OCI-M1 (cell line): ENCODE measurements around the gene NFE2L2.
"Not testable (repeated sequence)": the region's sequence is repeated elsewhere in the genome, so short reads cannot be mapped to it uniquely, and the experiment has no call there.

Experiments used
- DNase-seq: peaks from one replicate; lab custom pipeline; 2025; lab: John Stamatoyannopoulos, UW

The NFE2L2 gene

GRCh38 chr2:177264693-177265587, at the start of gene NFE2L2:
TSS of gene NFE2L2 (minus strand) at chr2:177264727. CDS start at chr2:177264576, 151 bp downstream.
- DNase-seq: peak; percentile 96

DNA sequence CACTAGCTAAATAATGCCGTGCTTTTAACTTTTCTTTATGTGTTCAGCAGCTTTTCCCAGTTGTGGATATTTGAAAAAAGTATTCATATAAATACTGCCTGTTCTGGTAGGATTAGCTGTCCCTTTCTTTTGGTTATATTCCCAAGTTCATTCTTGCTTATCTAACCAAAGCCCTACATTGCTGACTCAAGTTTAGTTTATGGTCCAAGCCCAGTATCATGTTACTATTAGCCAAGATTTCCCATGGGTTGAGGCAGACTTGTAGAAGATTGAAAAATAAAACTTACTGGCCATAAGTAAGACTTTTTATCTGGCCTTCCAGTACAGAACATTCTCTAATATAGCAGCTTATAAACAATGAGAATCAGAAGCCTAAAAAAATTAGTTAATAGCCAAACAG, 49.7 kb upstream of the NFE2L2 start:
- DNase-seq: peak; percentile 17

GRCh38 chr2:177313162-177313781, 48.7 kb upstream of the NFE2L2 start:
- no peak for DNase-seq

- no peak for DNase-seq
Measured at GRCh38 chr2:177312562-177312961, 48.0 kb upstream of the NFE2L2 start.

DNA sequence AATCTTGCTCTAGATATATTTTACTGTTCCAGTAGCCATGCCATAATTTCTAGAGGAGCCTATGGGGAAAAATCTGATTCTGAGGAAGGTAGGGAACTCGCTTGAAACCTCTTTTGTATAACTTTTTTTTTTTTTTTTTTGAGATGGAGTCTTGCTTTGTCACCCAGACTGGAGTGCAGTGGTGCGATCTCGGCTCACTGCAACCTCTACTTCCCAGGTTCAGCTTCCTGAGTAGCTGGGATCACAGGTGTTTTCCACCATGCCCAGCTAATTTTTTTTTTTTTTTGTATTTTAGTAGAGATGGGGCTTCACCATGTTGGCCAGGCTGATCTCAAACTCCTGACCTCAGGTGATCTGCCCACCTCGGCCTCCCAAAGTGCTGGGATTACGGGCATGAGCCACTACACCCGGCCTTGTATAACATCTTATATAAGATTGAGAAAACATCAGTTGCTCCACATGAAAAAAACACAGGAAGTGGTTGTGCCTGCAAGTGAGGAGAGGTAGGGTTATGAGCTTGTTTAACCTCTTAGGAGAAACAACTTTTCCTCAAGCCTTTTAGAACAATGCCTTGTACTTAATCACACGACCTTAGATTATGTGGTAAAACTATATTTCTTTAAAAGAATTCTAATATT, 45.3 kb upstream of the NFE2L2 start:
- not testable (repeated sequence) for DNase-seq

DNA sequence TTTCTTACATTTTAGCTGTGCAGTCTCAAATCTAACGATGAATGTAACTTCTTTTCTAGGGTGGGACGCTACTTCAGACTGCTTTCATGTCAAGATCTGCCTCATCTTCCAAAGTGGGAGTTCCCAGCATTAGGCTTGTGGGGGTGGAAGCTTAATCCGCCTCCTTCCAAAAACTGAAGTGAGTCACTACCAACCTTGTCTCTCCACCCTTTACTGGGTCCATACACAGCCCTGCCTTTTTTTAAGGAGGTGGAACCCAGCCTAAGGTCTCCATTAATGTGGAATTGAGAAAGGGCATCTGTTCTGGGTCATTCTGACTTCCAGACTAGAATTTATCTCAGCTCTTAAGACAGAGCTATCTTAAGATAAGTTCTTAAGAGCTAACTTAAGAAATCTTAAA, 42.0 kb upstream of the NFE2L2 start:
- DNase-seq: no peak

GRCh38 chr2:177303939-177304338, 39.4 kb upstream of the NFE2L2 start:
- DNase-seq: no peak

DNA sequence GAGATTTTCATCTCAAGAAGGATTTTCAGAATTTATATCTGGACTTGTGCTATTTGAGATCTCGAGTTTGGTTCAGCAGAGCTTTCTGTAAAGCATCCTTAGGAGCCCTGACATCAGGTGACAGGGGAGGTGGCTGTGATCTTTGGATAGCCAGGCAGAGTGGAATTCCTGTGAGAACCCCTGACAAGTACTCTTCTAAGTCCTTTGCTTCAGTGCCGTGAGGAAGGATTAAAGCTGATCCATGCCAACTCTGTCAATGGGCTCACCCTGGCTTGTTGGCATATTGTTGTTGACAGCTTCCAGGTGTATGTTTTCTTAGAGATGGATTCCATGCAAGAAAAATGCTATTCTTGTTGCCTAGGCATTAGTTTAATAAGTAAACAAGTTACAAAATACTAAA, 38.0 kb upstream of the NFE2L2 start:
- no peak for DNase-seq

DNA sequence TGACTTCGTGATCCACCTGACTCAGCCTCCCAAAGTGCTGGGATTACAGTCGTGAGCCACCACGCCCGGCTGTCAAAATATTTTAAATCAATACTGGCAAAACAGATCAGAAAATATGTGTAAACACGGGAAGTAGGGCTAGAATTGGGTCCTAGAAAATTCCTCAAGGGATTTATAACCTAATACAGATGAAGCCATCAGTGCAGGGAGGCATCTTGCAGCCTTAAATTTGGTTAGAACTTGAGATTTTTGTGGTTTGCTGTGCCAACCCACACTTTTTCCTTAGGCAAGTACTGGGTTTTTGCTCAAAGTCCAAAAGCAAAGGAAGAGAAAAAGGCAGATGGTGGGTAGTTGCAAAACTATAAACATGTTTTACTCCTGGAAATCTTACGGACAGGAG, 33.7 kb upstream of the NFE2L2 start:
- no peak for DNase-seq

DNA sequence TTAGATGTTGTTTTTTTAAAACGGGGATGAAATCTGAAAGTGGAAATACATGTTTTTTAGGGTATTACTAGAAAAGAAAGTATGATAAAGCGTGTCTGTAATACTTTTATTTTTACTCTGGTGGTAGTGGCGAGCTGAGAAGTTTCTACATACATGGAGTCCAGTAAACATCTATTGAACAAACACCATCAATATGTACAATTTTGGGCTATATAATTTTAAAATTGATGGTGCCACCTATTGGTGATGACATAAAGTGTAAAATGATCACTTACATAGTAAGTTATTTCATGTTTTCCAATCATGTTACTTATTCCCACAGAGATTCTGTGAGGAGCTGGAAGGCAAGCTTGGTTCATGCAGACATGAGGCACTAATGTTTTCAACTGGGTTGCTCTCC, 31.5 kb upstream of the NFE2L2 start:
- peak; percentile 72 for DNase-seq

- no peak for DNase-seq
Measured at GRCh38 chr2:177295484-177295883, 31.0 kb upstream of the NFE2L2 start.

GRCh38 chr2:177291701-177292100, 27.2 kb upstream of the NFE2L2 start:
- DNase-seq: no peak

- DNase-seq: peak; percentile 63
Measured at GRCh38 chr2:177289824-177290628, 25.5 kb upstream of the NFE2L2 start.

GRCh38 chr2:177287814-177288213, 23.3 kb upstream of the NFE2L2 start:
- no peak for DNase-seq

DNA sequence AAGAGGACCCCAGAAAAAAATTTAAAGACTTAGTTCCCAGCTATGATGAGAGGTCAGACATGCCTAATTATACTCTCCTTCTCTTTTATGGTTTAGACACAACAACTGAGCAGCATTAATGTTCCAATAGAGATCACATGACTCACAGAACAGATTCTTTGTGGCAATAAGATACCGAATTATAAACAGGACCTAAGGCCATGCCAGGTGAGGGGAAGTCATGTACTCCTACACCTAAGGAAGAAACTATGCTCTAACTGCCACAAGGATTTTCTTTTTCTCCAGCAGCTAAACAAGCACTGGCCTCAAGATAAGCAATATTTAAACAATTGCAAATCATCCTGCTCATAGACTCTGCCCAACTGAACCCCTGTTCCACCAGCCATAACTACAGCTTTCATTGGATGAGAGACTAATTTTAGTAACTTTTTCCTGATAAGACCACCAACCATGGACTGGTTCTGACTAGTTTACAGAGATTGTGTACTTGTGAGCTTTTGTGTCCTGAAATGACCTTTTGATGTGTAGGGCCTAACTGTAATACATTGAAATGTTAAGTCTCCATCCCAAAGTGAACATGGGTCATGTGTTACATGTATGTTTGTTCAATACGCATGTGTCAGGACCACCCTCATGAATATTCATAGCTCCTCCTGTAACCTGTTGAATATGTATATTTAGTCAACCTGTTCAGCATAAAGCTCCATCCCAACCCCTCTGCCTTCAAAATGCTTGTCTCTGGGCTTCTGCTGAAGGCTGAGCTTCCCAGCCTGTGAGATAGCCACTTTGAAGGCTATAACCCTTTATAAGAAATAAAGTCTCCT, 21.6 kb upstream of the NFE2L2 start:
- DNase-seq: peak; percentile 52

- DNase-seq: no peak
Measured at GRCh38 chr2:177284531-177284930, 20.0 kb upstream of the NFE2L2 start.

DNA sequence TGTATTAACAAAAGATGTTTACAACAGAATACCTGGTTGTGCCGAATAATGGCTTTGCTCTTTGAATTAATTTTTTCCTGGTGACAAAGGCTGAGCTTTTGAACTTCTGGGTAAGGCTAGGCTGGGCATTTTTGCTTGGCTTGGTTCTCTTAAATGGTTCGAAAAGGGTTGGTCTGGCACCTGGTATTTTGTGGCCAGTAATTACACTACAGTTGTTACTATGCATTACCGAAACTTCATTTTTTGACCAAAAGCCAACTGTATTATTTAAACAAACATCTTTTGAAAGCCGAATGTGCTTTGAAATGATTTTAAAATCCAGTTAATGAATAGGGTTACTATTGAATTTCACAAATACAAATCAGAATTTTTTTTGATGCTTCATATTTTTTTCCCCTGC, 19.4 kb upstream of the NFE2L2 start:
- no peak for DNase-seq

- peak; percentile 70 for DNase-seq
Measured at GRCh38 chr2:177282787-177283572, 18.5 kb upstream of the NFE2L2 start.

DNA sequence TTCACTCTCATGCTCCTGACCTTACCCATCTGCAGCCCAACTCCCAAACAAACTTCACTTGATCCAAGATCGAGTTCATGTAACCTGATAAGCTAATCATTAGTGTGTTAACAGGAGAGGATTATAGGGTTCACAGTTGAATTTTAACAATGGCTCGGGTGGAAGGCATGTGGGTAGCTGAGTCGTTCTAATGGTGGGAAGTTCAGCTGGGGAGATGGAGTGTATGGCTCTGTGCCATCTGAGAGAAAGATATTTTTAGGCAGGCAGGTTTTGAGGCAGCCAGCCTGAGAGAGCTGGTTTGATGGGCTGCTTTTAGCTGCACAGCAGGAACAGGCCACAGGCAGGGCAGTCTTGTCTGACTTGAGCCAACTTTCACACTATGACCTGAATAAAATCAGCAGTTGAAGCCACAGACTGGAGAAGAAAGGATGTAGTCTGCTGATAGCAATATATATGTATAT, 17.7 kb upstream of the NFE2L2 start:
- peak; percentile 82 for DNase-seq
